Esophagus (tissue), 2 donors: ENCODE measurements around the gene KCMF1. TPM values are rescaled to one million over a fixed set of nuclear protein-coding genes. Genes with fewer than 3 reads are reported as not detected.
A peak's percentile ranks its signal among the peaks of the same experiment; 100 is the strongest.

Experiments
- H3K27ac ChIP-seq, 2 donors: one replicate each; pipeline ENCODE4 v1.5.1; 2013; ENCODE audit warnings: low read depth in 2 of 2, mild to moderate bottlenecking in 2 of 2, inconsistent platforms in 1 of 2, low read length in 1 of 2, moderate library complexity in 1 of 2
- H3K27me3 ChIP-seq, 2 donors: one replicate each; pipeline ENCODE4 v1.6.1; 2013; ENCODE audit warnings: low read length in 2 of 2, control low read depth in 1 of 2, mild to moderate bottlenecking in 1 of 2; ENCODE audit not compliant: insufficient read depth in 2 of 2, control insufficient read depth in 1 of 2
- H3K36me3 ChIP-seq, 2 donors: one replicate each; pipeline ENCODE4 v1.6.1; 2013; ENCODE audit warnings: low read length in 1 of 2; ENCODE audit not compliant: control insufficient read depth in 2 of 2, insufficient read depth in 2 of 2
- H3K4me1 ChIP-seq, 2 donors: one replicate each; pipeline ENCODE4 v1.6.1; 2013; ENCODE audit warnings: low read length in 1 of 2; ENCODE audit not compliant: control insufficient read depth in 2 of 2, insufficient read depth in 2 of 2
- H3K4me3 ChIP-seq, 2 donors: one replicate each; pipeline ENCODE4 v1.5.1; 2013; ENCODE audit warnings: low read length in 2 of 2, mild to moderate bottlenecking in 2 of 2, low read depth in 1 of 2, moderate library complexity in 1 of 2
- H3K9me3 ChIP-seq, 2 donors: one replicate each; pipeline ENCODE4 v1.6.1; 2013; ENCODE audit warnings: mild to moderate bottlenecking in 2 of 2, low read depth in 1 of 2, low read length in 1 of 2, moderate library complexity in 1 of 2; ENCODE audit not compliant: control insufficient read depth in 2 of 2, insufficient read depth in 1 of 2
- WGBS, 2 donors: extraction: QIAGEN DNeasy Blood & Tissue Kit; methylation state at CpG; one replicate each; pipeline ENCODE4 v1.1.7; 2013; 5-methylcytosine and 5-hydroxymethylcytosine counted together
- polyA plus RNA-seq, 2 donors: library from polyadenylated mRNA; stranded (reverse); fragments of 200-250 nt; gene quantifications; one replicate each; pipeline ENCODE4 v1.2.3, GENCODE V29; 2013
- donor health status: healthy with polysubstance abuse.
- donor health status: Bipolar disorder and iron deficiency.

Gene KCMF1
- polyA plus RNA-seq, 2 donors = 33.7 to 52.7 TPM

GRCh38 chr2:84963692-84964405 lies 7.1 kb upstream of the KCMF1 start:
- H3K27me3 ChIP-seq = no peaks in the 10 kb centered on the region
- no peaks in the 10 kb centered on the region for H3K9me3 ChIP-seq
- 81 to 83% methylated on average over 9 of the region's 9 CpGs for WGBS, 2 donors
- no peak overlapping the region for H3K4me3 ChIP-seq
- peaks cover 0 to 5% of the 10 kb centered on the region in 2 donors for H3K4me1 ChIP-seq
- no peak overlapping the region for H3K27ac ChIP-seq
- peaks cover 0 to 3% of the 10 kb centered on the region in 2 donors for H3K36me3 ChIP-seq

GRCh38 chr2:84964406-84965191 lies 6.4 kb upstream of the KCMF1 start:
- peaks cover 0 to 3% of the 10 kb centered on the region in 2 donors for H3K36me3 ChIP-seq
- H3K27me3 ChIP-seq = no peaks in the 10 kb centered on the region
- H3K4me1 ChIP-seq = peaks cover 0 to 3% of the 10 kb centered on the region in 2 donors
- no peak overlapping the region for H3K4me3 ChIP-seq
- no peak overlapping the region for H3K27ac ChIP-seq
- no peaks in the 10 kb centered on the region for H3K9me3 ChIP-seq
- WGBS, 2 donors = 89 to 91% methylated on average over 9 of the region's 9 CpGs

GRCh38 chr2:84965192-84965516 lies 5.8 kb upstream of the KCMF1 start:
- Histone ChIP-seq H3K4me1 (peaks cover 0 to 2% of the 10 kb centered on the region in 2 donors), H3K9me3 (no peaks in the 10 kb centered on the region), H3K27me3 (no peaks in the 10 kb centered on the region), H3K4me3 (no peak overlapping the region), H3K27ac (no peak overlapping the region), H3K36me3 (peaks cover 0 to 3% of the 10 kb centered on the region in 2 donors)

- H3K4me3 ChIP-seq = no peak overlapping the region
- no peaks in the 10 kb centered on the region for H3K9me3 ChIP-seq
- peaks cover 0 to 3% of the 10 kb centered on the region in 2 donors for H3K36me3 ChIP-seq
- no peaks in the 10 kb centered on the region for H3K4me1 ChIP-seq
- WGBS, 2 donors = 95 to 96% methylated on average over 9 of the region's 9 CpGs
- no peaks in the 10 kb centered on the region for H3K27me3 ChIP-seq
- no peak overlapping the region for H3K27ac ChIP-seq
Observed at GRCh38 chr2:84965827-84966226, 5.1 kb upstream of the KCMF1 start.

GRCh38 chr2:84966731-84967130 lies 4.2 kb upstream of the KCMF1 start:
- WGBS, 2 donors = 91 to 94% methylated on average over 7 of the region's 7 CpGs
- H3K27ac ChIP-seq = no peak overlapping the region

GRCh38 chr2:84969511-84970209 lies 1.3 kb upstream of the KCMF1 start:
- Histone ChIP-seq H3K36me3 (no peaks in the 10 kb centered on the region), H3K27ac (peak overlapping the region; percentile 98 to 100), H3K4me1 (no peaks in the 10 kb centered on the region), H3K27me3 (no peaks in the 10 kb centered on the region), H3K4me3 (peak overlapping the region; percentile 89 to 95), H3K9me3 (no peaks in the 10 kb centered on the region)
- WGBS, 2 donors = 2 to 3% methylated on average over 10 of the region's 10 CpGs

More at GRCh38 chr2:84966731-84967130, 4.2 kb upstream of the KCMF1 start:
- Histone ChIP-seq H3K4me1 (no peaks in the 10 kb centered on the region), H3K4me3 (no peak overlapping the region), H3K9me3 (no peaks in the 10 kb centered on the region), H3K36me3 (peaks cover 0 to 3% of the 10 kb centered on the region in 2 donors), H3K27me3 (no peaks in the 10 kb centered on the region)

- Histone ChIP-seq H3K4me1 (no peaks in the 10 kb centered on the region), H3K27ac (peak overlapping the region; percentile 98 to 100), H3K27me3 (no peaks in the 10 kb centered on the region), H3K36me3 (no peaks in the 10 kb centered on the region), H3K4me3 (peak overlapping the region; percentile 89 to 95), H3K9me3 (no peaks in the 10 kb centered on the region)
- WGBS, 2 donors = 0% methylated on average over 50 to 65 of the region's 65 CpGs
Observed at GRCh38 chr2:84970210-84970867, 622 bp upstream of the KCMF1 start.

- Histone ChIP-seq H3K4me1 (no peaks in the 10 kb centered on the region), H3K27ac (peak overlapping the region; percentile 98 to 100), H3K36me3 (no peaks in the 10 kb centered on the region), H3K9me3 (no peaks in the 10 kb centered on the region), H3K4me3 (peak overlapping the region; percentile 89 to 95), H3K27me3 (no peaks in the 10 kb centered on the region)
- WGBS, 2 donors = 0% methylated on average over 43 to 99 of the region's 99 CpGs
Observed at GRCh38 chr2:84971510-84972206, 697 bp downstream of the KCMF1 start.
